Activated CD4-positive, CD25-positive, alpha-beta regulatory T cell treated with anti-CD3 and anti-CD28 coated beads, Interleukin-2, amount 50 U/mL, for 16 hours (primary cell): Measurements from ENCODE around the gene CDC34.
"Not testable (repeated sequence)": the region's sequence is repeated elsewhere in the genome, so short reads cannot be mapped to it uniquely, and the experiment has no call there.

Source experiments
- DNase-seq: peaks from one replicate; pipeline ENCODE4 v3.0.0-alpha.2; 2020; ENCODE audit warnings: low read depth, low spot score

The CDC34 gene

DNA sequence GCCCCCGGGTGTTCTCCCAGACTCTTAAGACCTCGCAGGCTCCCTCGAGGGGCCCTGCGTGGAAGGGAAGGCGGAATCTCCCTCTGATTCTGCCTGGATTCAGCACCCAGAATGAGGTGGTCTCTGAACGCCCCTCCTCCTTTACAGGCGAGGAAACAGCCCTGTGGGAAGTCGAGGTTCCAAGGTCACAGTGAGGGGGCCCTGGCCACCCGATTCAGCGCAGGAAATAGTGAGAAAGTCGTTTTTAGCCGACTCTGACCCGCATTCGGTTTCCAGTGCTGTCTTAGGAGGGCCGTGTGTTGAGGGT, 41.9 kb downstream of the CDC34 start:
- DNase-seq: no peak

DNA sequence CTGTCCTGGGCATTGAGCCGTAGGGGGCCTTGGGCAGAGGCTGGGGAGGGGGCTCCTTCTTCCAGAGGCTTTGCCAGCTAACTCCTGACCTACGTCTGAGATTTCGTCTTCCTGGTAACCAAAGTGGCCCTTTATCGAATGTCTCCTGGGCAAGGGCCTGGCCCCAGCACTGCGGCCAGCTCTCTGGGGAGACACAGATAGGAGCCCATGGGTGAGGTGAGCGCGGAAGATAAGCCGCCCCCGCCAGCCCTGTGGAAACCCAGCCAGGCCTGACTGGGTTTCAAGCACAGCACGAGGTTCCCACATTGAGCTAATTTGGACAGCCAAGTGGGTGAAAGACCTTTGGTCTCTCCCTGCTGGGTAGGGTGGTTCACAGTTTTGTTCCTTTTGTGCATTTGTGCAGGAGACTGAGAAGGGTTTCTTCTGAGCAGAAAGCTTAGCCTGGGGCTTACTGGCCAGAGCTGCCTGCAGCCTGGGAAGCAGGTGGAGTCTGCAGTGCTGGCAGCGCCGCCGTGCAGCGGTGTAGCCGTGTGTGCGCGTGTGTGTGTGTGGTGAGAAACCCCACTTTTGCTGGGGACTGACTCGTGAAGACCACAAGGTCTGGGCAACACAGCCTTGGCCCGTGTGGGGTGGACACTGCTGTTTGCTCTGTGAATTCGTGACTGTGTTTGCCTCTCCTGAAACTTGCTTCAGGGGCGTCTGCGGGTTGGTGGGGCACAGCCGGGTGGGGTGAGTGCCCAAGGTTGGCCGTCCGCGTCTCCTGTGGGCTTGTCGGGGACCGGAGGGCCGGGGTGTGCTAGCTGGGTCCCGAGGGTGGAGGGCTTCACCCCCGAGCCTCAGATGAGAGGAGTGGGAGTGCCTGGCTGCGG, 43.3 kb downstream of the CDC34 start:
- no peak for DNase-seq

DNA sequence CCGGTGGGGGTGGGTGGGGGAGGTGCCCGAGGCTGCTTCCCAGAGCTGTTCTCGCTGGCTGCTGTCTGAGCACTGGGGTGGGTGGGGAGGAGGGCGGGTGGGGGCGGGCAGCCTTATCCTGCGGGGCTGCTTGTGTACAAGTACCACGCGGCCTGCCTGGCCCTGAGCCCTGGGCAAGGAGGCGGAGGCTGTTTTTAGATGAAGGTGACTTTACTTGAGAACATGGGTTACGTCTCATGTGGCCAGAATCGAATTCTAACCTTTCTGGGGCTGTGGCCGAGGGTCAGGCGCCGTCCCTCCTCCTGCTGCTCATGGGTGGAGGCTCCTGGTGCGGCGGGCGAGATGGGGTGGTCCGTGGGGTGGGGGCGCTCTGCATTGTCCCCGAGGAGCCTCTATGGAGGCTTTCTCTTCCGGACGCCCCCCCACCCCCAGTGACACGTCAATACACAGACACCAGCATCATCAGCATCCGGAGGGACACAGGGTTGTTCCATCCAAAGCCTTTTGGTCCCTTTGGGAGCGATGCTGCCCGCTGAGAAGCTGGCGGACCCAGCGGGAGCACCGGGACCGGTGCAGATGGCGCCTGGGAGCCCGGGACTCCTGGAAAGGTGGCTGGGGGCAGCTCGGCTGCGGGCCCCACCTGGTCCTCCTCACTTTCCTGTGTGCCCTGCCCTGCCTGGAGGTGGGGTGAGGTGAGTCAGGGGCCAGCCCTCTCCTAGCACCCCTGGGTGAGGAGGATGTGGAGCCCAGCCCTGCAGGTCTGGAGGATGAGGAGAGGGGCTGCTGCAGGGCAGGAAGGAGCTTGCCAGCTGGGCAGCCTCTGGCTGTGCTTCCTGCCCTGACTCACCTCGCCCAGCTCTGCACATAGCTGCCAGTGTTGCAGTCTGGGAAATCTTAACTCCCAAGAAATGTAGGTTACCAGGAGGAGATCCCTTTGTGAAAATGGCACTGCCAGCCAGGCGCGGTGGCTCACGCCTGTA, 44.3 kb downstream of the CDC34 start:
- DNase-seq: no peak

DNA sequence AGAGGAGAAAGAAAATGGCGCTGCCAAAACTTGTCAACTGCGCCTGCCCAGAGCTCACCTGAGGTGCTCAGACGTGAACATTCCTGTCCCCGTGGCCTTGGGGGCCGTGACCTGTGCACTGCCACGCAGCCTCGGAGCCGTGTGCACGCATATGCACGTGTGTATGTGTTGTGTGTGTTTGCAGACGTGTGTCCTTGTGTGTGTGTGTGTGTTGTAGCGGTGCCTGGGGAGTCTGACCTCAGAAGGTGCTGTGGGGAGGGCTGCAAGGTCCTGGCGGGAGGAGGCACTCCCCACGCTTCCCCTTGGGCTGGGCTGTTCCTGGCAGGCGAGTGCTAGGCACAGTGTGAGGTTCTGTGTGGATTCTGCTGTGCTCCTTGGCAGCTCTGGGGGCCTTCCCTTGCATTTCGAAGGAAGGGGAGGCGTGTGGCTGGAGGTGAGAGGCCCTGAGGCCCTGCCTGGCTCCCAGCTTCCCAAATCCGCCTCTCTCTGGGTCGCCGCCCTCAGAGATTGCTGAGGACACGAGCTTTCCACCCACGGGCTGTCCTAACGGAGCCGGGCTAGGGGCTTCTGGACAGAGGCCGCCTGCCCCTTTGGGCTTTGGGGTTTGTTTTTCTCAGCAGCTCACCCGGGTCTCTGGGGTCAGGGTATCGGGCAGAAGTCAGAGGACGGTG, 45.3 kb downstream of the CDC34 start:
- no peak for DNase-seq

DNA sequence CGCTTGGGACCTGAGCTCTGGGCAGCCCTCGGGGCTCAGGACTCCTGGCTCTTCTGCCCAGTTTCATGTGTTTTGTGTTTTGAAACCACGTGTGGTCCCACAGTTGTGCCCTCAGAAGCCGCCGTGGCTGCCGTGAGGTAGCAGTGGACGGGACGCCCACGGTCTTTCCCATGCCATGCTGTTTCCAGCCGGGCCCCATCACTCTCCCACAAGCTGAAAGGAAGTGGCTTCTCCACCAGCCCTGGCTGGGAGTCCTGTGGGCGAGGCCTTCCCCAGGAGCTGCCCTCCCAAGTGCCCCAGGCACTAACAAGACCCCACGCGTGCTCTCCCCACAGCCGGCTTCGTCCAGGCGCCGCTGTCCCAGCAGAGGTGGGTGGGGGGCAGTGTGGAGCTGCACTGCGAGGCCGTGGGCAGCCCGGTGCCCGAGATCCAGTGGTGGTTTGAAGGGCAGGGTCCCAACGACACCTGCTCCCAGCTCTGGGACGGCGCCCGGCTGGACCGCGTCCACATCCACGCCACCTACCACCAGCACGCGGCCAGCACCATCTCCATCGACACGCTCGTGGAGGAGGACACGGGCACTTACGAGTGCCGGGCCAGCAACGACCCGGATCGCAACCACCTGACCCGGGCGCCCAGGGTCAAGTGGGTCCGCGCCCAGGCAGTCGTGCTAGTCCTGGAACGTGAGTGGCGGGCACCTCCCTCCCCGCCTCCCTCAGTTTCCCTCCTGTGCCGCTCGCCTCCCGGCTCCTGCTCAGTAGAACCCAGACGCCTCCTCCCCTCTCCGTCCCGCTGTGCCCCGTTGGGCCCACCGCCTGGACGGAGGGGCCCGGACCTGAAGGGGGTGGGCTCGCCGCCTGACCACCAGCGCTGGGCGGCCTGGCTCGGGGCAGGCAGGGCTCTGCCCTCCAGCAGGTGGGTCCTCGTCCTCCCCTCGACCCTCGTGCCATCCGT, 46.2 kb downstream of the CDC34 start:
- no peak for DNase-seq

DNA sequence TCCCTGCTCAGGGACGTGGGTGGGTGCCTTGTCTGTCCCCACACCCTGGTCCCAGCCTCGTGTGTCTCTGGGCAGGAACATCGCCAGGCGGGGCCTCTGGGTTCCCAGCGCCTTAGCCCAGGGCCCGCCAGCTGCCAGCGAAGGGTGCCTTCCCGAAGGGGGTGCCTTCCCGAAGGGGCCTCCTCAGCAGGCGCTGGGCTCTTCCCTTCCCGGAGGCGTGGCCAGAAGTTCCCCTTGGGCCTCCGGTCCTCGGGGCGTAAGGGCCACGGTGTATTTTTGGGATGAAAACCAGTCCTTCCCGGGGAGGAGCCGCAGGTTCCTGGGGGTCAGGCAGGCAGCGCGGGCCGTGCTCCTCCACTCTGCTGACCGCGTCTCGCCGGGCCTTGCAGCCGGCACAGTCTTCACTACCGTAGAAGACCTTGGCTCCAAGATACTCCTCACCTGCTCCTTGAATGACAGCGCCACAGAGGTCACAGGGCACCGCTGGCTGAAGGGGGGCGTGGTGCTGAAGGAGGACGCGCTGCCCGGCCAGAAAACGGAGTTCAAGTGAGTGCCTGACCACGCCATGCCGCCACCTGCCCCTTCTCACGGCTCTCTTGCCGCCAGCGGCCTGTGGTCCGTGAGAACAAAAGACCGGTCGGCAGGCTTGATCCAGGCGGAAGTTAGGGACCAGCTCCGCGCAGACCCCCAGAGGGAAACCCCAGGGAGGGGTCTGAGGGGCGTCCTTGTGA, 47.7 kb downstream of the CDC34 start:
- DNase-seq: no peak

DNA sequence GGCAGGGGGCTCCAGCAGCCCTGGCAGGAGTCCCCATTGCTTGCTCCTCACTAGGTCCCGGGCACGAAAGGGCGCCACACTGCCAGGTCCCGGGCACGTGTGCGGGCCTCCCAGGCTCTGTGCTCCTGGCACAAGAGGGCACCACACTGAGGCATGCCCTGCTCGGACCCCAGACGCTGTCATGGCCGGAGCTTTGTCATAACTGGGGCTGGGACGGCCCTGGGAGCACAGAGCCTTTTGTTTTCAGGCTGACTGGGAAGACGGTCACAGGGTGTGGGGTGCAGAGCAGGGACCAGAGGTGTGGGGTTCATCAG, 48.2 kb downstream of the CDC34 start:
- no peak for DNase-seq

DNA sequence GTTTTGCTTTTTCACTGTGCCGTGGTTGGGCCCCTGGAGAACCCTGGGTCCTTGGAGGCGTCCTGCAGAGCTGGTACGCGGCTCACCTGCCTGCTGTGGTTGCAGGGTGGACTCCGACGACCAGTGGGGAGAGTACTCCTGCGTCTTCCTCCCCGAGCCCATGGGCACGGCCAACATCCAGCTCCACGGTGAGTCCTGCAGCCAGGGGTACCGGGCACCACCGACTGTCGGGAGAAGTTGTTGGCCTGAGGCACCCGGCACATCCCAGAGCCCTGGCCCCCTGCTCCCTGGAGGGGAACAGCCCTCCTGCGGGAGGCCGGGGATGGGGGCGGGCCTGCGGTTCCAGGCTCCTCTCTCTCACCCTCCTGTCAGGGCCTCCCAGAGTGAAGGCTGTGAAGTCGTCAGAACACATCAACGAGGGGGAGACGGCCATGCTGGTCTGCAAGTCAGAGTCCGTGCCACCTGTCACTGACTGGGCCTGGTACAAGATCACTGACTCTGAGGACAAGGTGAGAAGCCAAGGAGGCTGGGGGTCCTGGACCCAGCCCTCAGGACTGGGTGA, 48.8 kb downstream of the CDC34 start:
- no peak for DNase-seq

DNA sequence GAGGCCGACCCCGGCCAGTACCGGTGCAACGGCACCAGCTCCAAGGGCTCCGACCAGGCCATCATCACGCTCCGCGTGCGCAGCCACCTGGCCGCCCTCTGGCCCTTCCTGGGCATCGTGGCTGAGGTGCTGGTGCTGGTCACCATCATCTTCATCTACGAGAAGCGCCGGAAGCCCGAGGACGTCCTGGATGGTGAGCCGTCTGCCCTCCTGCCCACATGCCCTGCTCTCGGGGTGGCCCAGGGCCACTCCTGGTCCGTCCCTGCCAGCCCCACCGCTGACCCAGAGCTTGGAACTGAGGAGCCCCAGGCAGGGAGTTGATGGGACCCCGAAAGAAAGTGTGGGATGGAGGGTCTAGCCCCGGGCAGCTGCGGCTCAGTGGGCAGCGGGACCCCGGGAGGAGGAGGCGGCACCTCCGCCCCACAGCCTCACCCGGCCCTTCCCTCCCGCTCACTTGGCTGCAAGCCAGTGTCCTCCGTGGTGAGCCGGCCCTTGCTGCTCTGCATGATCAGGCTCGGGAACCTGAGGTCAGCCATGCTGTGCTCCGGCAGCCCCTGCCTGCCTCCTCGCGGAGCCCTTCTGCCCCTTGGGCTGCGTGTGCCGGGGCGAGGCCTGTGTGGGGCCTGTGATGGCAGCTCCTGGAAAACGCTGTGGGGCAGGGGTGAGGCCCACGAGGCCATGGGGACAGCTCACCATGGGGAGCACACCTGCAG, 50.0 kb downstream of the CDC34 start:
- DNase-seq: no peak

DNA sequence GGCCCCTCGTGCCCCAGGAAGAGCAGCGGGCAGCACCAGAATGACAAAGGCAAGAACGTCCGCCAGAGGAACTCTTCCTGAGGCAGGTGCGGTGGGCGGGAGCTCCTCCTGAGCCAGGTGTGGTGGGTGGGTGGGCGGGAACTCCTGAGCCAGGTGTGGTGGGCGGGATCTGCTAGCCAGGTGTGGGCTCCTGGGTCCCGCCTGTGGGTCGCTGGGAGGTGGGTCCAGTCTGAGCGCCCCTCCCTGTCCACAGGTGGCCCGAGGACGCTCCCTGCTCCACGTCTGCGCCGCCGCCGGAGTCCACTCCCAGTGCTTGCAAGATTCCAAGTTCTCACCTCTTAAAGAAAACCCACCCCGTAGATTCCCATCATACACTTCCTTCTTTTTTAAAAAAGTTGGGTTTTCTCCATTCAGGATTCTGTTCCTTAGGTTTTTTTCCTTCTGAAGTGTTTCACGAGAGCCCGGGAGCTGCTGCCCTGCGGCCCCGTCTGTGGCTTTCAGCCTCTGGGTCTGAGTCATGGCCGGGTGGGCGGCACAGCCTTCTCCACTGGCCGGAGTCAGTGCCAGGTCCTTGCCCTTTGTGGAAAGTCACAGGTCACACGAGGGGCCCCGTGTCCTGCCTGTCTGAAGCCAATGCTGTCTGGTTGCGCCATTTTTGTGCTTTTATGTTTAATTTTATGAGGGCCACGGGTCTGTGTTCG, 51.1 kb downstream of the CDC34 start:
- no peak for DNase-seq

DNA sequence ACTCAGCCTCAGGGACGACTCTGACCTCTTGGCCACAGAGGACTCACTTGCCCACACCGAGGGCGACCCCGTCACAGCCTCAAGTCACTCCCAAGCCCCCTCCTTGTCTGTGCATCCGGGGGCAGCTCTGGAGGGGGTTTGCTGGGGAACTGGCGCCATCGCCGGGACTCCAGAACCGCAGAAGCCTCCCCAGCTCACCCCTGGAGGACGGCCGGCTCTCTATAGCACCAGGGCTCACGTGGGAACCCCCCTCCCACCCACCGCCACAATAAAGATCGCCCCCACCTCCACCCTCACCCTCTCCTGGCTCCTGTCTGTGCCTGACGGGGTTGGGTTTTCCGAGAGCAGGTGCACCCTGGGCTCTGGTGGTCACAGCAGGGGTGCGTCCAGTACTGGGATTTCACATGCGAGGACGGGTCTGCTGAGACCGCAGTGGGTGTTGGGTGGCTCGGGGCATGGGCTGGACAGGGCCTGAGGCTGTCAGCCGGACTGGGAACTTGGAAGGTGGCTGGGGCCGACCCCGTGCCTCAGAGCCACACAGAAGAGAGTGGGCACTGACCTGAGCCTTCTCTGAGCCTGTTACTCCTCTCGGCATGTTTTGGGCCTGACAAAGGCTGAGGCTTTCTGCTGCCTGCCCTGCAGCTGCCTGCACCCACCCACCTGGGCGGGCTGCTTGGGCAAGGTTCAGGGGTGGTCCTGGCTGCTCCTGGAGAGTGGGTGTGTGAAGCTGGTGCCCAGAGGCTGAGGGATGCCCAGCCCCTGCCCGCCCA, 51.8 kb downstream of the CDC34 start:
- no peak for DNase-seq

DNA sequence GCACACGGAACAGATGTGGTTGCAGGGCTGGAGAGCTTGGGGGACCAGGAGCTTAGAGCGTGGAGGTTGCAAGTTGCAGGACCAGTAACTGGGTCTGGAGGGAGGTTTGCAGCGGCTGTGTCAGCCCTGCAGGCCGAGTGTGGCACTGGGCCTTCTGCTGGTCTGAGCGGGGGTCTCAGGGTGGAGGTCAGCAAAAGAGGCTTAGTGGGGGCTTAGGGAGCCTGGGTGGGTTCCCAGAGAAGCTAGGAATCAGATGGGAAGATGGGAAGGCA, 52.3 kb downstream of the CDC34 start:
- no peak for DNase-seq

DNA sequence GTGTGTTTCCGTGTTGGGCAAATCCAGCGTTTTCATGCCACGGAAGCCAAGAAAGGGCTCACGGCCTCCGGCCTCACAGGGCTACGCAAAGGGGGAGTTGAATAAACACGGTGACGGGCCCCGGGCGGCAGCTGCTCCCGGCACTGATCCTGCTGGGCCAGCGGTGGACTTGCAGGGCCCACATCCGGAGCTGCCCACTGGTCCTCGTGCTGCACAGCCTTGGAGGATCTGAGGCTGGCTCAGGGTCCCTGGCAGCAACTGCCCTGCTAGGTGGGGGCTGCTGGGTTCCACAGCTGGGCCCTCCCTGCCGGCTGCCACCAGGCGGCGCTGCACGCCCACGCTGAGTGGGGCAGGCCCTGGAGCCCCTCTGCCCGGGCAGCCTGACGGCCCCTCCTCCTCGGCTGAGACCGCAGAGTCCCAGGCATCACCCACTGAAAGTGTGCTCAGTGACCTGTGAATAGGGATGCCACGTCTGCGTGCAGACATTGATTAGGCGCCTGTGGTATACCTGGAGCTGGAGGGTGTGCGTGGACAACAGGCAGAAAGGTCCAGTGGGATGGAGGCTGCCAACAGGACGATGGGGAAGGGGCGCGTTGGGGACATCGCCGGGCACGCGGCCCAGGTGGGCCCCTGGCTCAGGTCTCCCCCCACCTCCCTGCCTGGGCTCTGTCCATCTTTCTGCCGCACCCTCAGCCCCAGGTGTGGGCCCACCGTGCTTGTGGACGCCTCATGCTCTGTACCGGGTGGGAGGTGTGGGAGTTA, 52.9 kb downstream of the CDC34 start:
- DNase-seq: peak; percentile 38

DNA sequence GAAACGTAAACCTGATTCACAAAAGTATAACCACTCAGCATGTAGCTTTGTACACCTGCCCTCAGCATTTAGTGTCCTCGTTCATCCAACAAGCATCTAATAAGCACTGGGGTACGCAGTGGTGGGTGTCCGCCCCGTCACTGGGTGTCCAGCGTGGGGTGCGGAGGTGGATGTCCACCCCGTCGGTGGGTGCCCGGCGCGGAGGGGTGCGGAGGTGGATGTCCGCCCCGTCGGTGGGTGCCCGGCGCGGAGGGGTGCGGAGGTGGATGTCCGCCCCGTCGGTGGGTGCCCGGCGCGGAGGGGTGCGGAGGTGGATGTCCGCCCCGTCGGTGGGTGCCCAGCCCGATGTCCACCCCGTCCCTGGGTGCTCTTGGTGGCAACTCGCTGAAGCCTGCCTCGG, 53.6 kb downstream of the CDC34 start:
- not testable (repeated sequence) for DNase-seq

DNA sequence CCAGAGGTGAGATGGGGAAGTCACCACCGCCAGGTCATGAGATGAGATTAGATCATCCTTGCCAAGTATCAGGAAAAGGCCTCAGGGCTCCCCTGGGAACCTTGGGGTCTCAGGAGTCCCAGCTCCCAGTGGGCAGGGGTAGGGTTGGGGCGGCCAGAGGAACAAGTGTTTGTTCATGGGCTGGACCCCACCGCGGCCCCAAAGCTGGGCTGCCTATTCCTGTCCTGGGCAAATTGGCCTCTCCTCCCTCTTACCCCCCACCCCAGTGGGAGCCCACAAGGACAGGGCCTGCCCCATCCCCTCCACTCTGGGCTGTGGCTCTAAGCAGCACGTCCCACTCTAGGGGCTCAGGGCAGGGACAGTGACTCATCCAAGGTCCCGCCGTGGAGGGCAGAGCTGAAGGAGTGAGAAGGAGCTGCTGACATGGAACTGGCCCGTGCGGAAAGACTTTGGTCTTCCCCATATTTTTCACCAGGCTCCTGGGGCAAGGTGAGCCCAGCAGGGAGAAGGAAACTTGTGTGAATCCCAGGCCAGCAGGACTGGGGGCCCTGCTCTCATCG, 54.1 kb downstream of the CDC34 start:
- DNase-seq: no peak

DNA sequence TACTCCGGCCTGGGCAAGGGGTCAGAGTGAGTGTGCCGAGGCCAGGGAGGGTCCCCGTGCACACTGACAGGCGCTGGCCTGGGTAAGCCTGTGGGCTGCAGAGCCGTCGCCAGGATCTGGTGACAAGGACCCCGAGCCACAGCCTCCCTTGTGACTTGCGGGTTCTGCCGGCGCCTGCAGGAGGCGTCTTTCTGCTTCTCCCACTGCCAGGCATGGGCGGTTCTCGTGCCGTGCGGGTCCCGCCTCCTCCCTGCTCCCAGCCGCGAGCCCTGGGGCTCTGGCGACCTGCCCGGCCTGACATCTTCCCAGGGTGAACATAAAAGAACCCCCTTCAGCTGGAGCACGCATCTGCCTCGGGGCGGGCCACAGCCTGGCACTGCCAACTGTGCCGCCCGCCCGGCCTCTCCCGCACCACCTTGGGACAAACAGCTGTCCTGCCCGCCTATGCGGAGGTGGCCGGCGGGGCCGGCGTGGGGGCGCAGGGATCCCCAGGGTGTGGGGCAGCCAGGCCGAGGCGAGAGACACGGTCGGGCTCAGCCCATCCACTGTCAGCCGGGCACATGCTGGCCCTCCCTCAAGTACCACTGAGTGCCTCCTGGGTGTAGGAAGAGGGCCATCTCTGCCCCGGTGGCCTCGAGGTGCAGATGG, 56.7 kb downstream of the CDC34 start:
- DNase-seq: no peak
